ENCODE data around the gene ATP6V0B. TPM values are rescaled to one million over a fixed set of nuclear protein-coding genes. Genes with fewer than 3 reads are reported as not detected.
A peak's percentile ranks its signal among the peaks of the same experiment; 100 is the strongest.

ATP6V0B gene
- total and polyA plus RNA-seq, 9 of the 15 experiments (the other 6 are each of a cell fraction or from before 2014, with no cell fraction given) = 137 to 328 (median 220) TPM

DNA sequence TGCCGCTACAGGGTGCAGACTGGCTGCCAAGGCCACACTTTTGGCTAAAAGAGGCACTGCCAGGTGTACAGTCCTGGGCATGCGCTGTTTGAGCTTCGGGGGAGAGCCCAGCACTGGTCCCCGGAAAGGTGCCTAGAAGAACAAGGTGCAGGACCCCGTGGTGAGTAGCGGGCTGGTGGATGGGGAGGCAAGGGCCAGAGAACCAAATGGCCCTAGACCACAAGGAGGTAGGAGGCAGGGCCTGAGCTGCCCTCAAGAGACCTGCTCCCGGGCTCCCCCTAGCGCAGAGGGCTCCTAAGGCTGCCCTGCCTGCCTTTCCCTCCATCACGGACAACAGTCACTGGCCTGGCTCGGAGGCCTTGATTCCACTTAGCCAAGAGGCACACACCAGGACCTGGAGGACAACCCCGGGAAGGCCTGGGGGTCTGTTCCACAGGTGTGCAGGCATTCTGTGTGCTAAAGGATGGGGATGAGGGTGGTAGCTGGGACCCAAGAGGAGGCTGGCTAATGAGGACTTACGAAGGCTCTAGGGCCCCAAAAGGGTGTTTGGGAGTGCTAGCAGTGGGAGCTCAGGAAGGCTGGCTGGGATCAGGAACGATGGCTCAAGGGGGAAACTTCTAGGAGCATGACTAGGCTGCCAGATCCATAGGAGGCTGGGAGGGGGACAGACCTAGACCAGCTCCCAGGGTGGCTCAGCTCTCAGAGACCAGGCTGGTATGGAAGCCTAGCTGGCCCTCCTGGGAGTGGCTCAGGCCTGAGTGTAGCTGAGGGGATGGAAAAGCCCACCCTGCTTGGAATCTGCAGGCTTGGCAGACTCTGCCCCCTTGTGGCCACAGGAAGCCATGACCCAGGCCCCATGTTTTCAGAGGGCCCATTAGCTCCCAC lies 40.4 kb upstream of the ATP6V0B start (continued):
- 0 out of 2 replicates have a peak, but pooled peaks have one; percentile 60 for TF ChIP-seq ZHX1 (conservative IDR thresholded peaks at IDR 0.05; ENCODE audit: low read length)
- no peak for TF ChIP-seq CEBPG (CRISPR knock-in tag; IDR thresholded peaks at IDR 0.05)
- TF ChIP-seq CEBPG (tag; conservative IDR thresholded peaks at IDR 0.05 in 1 of 2, IDR thresholded peaks at IDR 0.05 in 1 of 2) = no peak
- TF ChIP-seq SRF (CRISPR knock-in tag; IDR thresholded peaks at IDR 0.05) = no peak
- no peak for TF ChIP-seq THAP12 (CRISPR knock-in tag; IDR thresholded peaks at IDR 0.05)
- no peak for TF ChIP-seq NKRF (IDR thresholded peaks at IDR 0.05; ENCODE audit: borderline replicate concordance)
- TF ChIP-seq ZNF699 (CRISPR knock-in tag; IDR thresholded peaks at IDR 0.05; ENCODE audit: insufficient replicate concordance) = no peak
- 0 out of 2 replicates have a peak, but pooled peaks have one; percentile 49 for TF ChIP-seq ZKSCAN1 (IDR thresholded peaks at IDR 0.05; ENCODE audit: low read depth, low read length)
- no peak for TF ChIP-seq TAF15 (IDR thresholded peaks at IDR 0.05; ENCODE audit: low read depth, low read length)
- no peak for TF ChIP-seq SMAD1 (IDR thresholded peaks at IDR 0.05; ENCODE audit: low read depth, low read length, partially characterized antibody)
- peak; percentile 51; the same call in 1 of the 2 replicates for TF ChIP-seq EHMT2 (IDR thresholded peaks at IDR 0.05)
- no peak for TF ChIP-seq ZNF175 (CRISPR knock-in tag; IDR thresholded peaks at IDR 0.05; ENCODE audit: low read depth)
- TF ChIP-seq, protein P1, sequence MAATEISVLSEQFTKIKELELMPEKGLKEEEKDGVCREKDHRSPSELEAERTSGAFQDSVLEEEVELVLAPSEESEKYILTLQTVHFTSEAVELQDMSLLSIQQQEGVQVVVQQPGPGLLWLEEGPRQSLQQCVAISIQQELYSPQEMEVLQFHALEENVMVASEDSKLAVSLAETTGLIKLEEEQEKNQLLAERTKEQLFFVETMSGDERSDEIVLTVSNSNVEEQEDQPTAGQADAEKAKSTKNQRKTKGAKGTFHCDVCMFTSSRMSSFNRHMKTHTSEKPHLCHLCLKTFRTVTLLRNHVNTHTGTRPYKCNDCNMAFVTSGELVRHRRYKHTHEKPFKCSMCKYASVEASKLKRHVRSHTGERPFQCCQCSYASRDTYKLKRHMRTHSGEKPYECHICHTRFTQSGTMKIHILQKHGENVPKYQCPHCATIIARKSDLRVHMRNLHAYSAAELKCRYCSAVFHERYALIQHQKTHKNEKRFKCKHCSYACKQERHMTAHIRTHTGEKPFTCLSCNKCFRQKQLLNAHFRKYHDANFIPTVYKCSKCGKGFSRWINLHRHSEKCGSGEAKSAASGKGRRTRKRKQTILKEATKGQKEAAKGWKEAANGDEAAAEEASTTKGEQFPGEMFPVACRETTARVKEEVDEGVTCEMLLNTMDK (IDR thresholded peaks at IDR 0.05; ENCODE audit: borderline replicate concordance, insufficient read depth, low read depth, low read length, poor library complexity, severe bottlenecking) = peak; percentile 73
- TF ChIP-seq, protein P2, sequence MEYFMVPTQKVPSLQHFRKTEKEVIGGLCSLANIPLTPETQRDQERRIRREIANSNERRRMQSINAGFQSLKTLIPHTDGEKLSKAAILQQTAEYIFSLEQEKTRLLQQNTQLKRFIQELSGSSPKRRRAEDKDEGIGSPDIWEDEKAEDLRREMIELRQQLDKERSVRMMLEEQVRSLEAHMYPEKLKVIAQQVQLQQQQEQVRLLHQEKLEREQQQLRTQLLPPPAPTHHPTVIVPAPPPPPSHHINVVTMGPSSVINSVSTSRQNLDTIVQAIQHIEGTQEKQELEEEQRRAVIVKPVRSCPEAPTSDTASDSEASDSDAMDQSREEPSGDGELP (CRISPR knock-in tag; IDR thresholded peaks at IDR 0.05; ENCODE audit: borderline replicate concordance) = peak; percentile 25; the same call in 1 of the 2 replicates
- TF ChIP-seq GABPA (tag; conservative IDR thresholded peaks at IDR 0.05; ENCODE audit: low read depth) = peak; percentile 44; the same call in 1 of the 2 replicates

All from K562 (cell line).